Body of pancreas (tissue), 4 donors: ENCODE results near the gene SAP30.

Experiments
- POLR2A ChIP-seq, 3 donors: fragments of 450-650 bp; IDR thresholded peaks; one replicate each; pipeline ENCODE4 v1.6.1; 2016; ENCODE audit warnings: antibody characterized with exemption in 3 of 3, mild to moderate bottlenecking in 2 of 3
- TF ChIP-seq, protein P1 (sequence below), 7 experiments: fragments of 450-650 bp in 4 of 7; fragments of 200-600 bp in 3 of 7; sonication (generic) in 3 of 7; IDR thresholded peaks; one replicate each; pipeline ENCODE4 v1.5.1; 2016 to 2019; ENCODE audit warnings: antibody characterized with exemption in 7 of 7

- TF ChIP-seq, protein P1, sequence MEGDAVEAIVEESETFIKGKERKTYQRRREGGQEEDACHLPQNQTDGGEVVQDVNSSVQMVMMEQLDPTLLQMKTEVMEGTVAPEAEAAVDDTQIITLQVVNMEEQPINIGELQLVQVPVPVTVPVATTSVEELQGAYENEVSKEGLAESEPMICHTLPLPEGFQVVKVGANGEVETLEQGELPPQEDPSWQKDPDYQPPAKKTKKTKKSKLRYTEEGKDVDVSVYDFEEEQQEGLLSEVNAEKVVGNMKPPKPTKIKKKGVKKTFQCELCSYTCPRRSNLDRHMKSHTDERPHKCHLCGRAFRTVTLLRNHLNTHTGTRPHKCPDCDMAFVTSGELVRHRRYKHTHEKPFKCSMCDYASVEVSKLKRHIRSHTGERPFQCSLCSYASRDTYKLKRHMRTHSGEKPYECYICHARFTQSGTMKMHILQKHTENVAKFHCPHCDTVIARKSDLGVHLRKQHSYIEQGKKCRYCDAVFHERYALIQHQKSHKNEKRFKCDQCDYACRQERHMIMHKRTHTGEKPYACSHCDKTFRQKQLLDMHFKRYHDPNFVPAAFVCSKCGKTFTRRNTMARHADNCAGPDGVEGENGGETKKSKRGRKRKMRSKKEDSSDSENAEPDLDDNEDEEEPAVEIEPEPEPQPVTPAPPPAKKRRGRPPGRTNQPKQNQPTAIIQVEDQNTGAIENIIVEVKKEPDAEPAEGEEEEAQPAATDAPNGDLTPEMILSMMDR (IDR thresholded peaks at IDR 0.05) = no peak
- no peak for TF ChIP-seq POLR2A (IDR thresholded peaks at IDR 0.05)
Measured at GRCh38 chr4:173417833-173418232, 47.1 kb downstream of the SAP30 start.
